ENCODE measurements around the gene CGA. TPM values are rescaled to one million over a fixed set of nuclear protein-coding genes. Genes with fewer than 3 reads are reported as not detected.
"Not testable (repeated sequence)": the region's sequence is repeated elsewhere in the genome, so short reads cannot be mapped to it uniquely, and the experiment has no call there.

CGA gene
- total RNA-seq, result not detected

DNA sequence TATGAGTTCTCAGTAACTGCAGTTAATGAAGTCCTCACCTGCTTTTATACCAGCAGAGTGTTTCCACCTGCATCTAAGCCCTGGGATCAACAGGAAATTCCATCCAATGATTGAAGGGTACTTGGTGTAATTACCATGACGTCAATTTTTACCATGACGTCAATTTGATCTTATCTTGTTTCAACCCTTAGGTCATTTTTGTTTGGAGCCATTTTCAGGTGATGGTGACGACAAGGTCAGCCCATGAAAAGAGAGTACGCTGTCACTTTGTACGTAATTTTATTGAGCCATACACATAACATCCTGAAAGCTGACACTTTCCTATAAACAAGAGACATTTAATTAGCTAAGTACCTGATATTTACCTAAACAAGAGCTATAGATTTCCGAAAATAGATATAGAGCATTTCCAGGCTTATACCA, at the start of gene CGA:
CGA (minus strand) TSS at position 20 of the 423 bp plus-strand sequence. CDS start 6,906 bp downstream, outside the sequence.
- Mint-ChIP-seq H3K4me3 (no peak within 1 kb of the TSS), H3K27ac (no peak within 1 kb of the TSS), H3K9me3 (no peaks in the 10 kb centered on the region), H3K27me3 (peaks cover 24% of the 10 kb centered on the region), H3K4me1 (peaks cover 3% of the 10 kb centered on the region), H3K36me3 (no peaks in the 10 kb centered on the region)
- DNase-seq, result no peak

DNA sequence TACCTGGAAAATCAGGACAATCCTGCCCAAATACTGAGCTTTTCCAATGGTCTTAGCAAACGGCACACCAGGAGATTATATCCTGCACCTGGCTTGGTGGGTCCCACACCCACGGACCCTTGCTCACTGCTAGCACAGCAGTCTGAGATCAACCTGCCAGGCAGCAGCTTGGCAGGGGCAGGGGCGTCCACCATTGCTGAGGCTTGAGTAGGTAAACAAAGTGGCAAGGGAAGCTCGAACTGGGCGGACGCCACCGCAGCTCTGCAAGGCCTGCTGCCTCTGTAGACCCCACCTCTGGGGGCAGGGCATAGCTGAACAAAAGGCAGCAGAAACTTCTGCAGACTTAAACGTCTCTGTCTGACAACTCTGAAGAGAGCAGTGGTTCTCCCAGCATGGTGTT, 45.0 kb upstream of the CGA start:
- H3K4me1 Mint-ChIP-seq, H3K36me3 Mint-ChIP-seq, H3K27ac Mint-ChIP-seq, H3K4me3 Mint-ChIP-seq, H3K9me3 Mint-ChIP-seq, DNase-seq: not testable (repeated sequence)
- peaks cover 30% of the 10 kb centered on the region for H3K27me3 Mint-ChIP-seq

DNA sequence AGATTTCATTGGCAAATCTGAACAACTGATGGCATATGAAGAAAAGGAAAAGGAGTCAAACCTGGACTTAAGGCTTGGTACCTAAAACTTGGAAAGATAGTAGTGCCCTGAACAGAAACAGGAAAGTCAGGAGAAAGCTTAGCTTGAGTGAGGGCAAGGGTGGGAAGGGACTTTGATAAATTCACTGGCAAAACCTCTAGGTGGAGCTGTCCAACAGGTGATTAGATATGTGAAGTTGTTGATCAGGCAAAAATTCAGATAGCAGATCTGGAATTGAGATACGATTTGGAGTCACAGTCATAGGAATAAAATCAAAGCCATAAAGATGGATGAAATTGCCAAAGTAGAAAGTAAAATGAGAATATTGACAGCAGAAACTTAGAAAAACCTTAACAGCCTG, 44.3 kb upstream of the CGA start:
- Mint-ChIP-seq H3K36me3 (no peaks in the 10 kb centered on the region), H3K4me3 (no peak overlapping the region), H3K27ac (no peak overlapping the region), H3K4me1 (peaks cover 2% of the 10 kb centered on the region), H3K9me3 (no peaks in the 10 kb centered on the region), H3K27me3 (peaks cover 27% of the 10 kb centered on the region)
- DNase-seq, result no peak

DNA sequence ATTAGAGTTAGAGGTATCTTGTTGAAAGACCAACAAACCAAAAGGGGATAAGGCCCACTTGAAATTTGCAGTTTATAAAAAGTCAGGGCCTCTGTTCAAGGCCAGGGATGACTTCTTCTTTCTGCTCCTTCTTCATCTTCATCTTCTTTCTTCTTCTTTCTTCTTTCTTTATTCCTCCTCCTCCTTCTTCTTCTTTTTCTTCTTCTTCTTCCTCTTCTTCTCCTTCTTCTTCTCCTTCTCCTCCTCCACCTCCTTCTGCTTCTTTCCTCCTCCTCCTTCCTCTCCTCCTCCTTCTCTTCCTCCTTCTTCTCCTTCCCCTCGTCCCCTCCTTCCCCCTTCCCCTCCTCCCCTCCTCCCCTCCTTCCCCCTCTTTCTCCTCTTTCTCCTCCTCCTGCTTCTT, 42.1 kb upstream of the CGA start:
- DNase-seq, result no peak
- H3K9me3 Mint-ChIP-seq, result no peaks in the 10 kb centered on the region
- H3K4me3 Mint-ChIP-seq, result no peak overlapping the region
- H3K27ac Mint-ChIP-seq, result no peak overlapping the region
- peaks cover 2% of the 10 kb centered on the region for H3K4me1 Mint-ChIP-seq
- H3K27me3 Mint-ChIP-seq, result peaks cover 18% of the 10 kb centered on the region
- no peaks in the 10 kb centered on the region for H3K36me3 Mint-ChIP-seq

DNA sequence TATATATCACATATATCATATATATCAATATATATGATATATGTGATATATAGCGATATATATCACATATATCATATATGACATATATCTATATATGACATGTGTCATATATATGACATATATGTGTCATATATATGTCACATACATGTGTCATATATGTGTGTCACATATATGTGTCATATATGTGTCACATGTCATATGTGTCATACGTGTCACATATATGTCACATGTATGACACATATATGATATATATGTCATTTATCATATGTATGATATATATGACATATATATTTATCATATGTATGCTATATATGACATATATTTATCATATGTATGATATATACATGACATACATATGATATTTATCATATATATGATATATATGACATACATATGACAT, 32.8 kb upstream of the CGA start:
- Mint-ChIP-seq H3K9me3 (no peaks in the 10 kb centered on the region), H3K4me1 (no peaks in the 10 kb centered on the region), H3K36me3 (no peaks in the 10 kb centered on the region), H3K27ac (no peak overlapping the region), H3K4me3 (no peak overlapping the region), H3K27me3 (peaks cover 22% of the 10 kb centered on the region)
- DNase-seq, result no peak

DNA sequence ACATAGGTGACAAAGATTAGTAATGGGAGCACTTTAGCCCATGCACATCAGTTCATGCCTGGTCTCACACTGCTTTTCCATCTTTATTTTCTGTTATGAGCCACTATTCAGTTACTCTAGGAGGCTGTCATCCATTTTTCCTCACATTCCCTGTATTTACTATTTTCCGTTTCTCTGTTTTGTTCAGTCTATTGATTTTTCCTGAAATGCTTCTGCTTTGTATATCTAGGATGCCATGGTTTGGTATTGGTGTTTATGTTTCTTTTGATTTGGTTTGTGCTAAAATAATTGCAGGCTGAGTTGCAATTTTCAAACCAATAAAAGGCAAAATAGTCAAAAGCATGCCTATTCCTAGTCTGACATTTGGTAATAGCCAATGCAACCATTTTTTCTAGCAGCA, 31.6 kb upstream of the CGA start:
- H3K27ac Mint-ChIP-seq, result no peak overlapping the region
- H3K4me1 Mint-ChIP-seq, result no peaks in the 10 kb centered on the region
- H3K4me3 Mint-ChIP-seq, result no peak overlapping the region
- no peaks in the 10 kb centered on the region for H3K9me3 Mint-ChIP-seq
- no peaks in the 10 kb centered on the region for H3K36me3 Mint-ChIP-seq
- DNase-seq, result no peak
- peaks cover 31% of the 10 kb centered on the region for H3K27me3 Mint-ChIP-seq

DNA sequence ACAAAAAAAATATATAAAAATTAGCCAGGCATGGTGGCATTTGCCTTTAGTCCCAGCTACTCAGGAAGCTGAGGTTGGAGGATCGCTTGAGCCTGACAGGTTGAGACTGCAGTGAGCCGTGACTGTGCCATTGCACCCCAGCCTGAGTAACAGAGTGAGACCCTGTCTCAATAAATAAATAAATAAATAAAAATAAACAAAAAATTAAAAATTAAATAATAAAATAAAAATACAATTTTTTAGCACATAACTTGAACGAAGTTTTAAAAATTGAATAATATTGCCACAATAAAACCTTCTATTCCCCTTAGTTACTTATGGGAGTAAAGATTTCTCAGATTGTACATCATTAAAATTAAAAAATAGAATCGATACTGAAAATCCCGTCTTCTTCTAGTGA, 29.2 kb upstream of the CGA start:
- no peak for DNase-seq
- Mint-ChIP-seq H3K9me3 (no peaks in the 10 kb centered on the region), H3K27ac (no peak overlapping the region), H3K36me3 (no peaks in the 10 kb centered on the region), H3K4me3 (no peak overlapping the region), H3K27me3 (peaks cover 39% of the 10 kb centered on the region), H3K4me1 (no peaks in the 10 kb centered on the region)

DNA sequence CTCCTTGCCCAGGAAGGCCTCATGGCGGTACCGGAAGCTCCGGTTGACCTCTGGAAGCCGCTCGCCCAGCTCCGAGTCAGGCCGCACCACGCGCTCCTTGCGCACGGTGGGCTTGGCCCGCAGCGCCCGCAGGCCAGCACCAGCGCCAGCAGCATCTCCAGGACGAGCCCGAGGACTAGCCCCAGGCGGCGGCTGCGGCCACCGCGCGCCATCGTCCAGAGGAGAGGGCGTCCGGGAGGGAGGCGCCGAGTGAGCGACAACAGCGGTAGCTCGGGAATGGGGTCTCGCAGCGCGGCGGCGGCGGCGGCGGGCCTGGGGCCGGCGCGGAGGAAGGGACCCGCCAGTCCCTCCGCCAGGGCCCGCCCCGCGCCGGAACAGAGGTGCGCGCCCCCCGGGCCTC, 27.6 kb upstream of the CGA start:
- Mint-ChIP-seq H3K27ac (no peak overlapping the region), H3K36me3 (no peaks in the 10 kb centered on the region), H3K4me1 (no peaks in the 10 kb centered on the region), H3K9me3 (no peaks in the 10 kb centered on the region), H3K27me3 (peaks cover 39% of the 10 kb centered on the region), H3K4me3 (no peak overlapping the region)
- DNase-seq, result no peak

DNA sequence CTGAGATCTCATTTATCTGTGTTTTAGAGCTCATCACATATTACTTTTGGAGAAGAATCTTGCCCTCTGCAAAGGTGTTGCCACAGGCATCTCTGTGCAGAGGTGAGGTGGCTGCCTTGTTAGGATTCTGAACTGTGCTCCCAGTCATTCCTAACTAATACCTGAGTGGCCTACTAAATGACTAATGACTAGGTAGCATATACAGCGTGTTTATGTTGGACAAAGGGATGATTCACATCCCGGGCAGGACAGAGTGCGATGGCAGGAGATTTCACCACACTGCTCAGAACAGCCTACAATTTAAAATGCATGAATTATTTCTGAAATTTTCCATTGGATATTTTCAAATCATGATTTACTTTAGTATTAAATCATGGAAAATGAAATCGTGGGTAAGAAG, 23.1 kb upstream of the CGA start:
- DNase-seq, result no peak
- no peak overlapping the region for H3K27ac Mint-ChIP-seq
- no peak overlapping the region for H3K4me3 Mint-ChIP-seq
- peaks cover 20% of the 10 kb centered on the region for H3K27me3 Mint-ChIP-seq
- H3K4me1 Mint-ChIP-seq, result no peaks in the 10 kb centered on the region
- H3K9me3 Mint-ChIP-seq, result no peaks in the 10 kb centered on the region
- no peaks in the 10 kb centered on the region for H3K36me3 Mint-ChIP-seq

DNA sequence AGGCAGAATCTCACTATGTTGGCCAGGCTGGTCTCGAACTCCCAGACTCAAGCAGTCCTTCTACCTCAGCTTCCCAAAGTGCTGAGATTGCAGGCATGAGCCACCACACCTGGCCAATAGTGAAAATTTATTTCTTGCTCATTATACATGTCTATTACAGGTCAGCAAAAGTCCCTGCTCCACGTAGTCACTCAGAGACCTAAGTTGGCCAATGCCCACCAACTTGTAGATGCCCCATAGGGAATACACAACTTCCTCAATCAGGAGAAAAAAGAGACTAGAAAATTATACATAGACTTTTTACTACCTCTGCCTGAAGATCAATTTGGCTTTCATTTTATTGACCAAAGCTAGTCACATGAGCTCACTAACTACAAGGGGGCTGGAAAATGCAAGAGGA, 22.0 kb upstream of the CGA start:
- H3K4me1 Mint-ChIP-seq, result no peaks in the 10 kb centered on the region
- H3K9me3 Mint-ChIP-seq, result no peaks in the 10 kb centered on the region
- H3K27ac Mint-ChIP-seq, result no peak overlapping the region
- no peak for DNase-seq
- no peak overlapping the region for H3K4me3 Mint-ChIP-seq
- no peaks in the 10 kb centered on the region for H3K36me3 Mint-ChIP-seq
- peaks cover 15% of the 10 kb centered on the region for H3K27me3 Mint-ChIP-seq

DNA sequence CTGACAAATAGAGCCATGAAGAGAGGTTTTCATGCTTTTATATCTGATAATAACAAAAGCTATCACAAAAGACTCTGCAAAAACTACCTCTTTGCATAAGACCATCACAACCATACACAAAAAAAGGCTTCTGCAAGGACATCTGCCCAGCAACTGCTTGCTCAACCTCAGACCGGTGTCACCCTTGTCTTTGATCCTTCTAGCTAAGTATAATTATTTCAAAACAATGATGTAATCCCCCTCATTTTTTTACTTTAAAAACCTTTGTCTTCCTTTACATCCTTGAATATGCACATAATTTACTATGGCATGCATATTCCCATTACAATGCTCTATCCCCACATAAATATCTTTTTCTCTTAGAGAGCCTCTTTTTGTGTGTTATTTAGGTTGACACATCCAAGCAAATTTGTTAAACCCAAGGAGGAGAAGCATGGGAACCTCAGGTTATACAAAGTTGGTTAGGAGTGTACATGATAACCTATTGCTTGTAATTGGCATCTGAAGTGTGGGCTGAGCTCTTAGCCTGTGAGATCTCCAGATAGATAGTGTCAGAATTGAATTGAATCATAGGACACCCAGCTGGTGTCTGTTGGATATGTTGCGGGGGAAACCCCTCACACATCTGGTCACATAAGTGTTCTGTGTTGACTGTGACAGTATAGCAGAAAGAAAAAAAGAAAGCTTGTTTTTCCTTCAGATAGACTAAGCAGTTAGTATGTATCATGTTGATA, 20.7 kb upstream of the CGA start:
- H3K4me1 Mint-ChIP-seq, result no peaks in the 10 kb centered on the region
- H3K9me3 Mint-ChIP-seq, result no peaks in the 10 kb centered on the region
- no peak overlapping the region for H3K4me3 Mint-ChIP-seq
- H3K27ac Mint-ChIP-seq, result no peak overlapping the region
- DNase-seq, result no peak
- H3K36me3 Mint-ChIP-seq, result no peaks in the 10 kb centered on the region
- H3K27me3 Mint-ChIP-seq, result peaks cover 11% of the 10 kb centered on the region

DNA sequence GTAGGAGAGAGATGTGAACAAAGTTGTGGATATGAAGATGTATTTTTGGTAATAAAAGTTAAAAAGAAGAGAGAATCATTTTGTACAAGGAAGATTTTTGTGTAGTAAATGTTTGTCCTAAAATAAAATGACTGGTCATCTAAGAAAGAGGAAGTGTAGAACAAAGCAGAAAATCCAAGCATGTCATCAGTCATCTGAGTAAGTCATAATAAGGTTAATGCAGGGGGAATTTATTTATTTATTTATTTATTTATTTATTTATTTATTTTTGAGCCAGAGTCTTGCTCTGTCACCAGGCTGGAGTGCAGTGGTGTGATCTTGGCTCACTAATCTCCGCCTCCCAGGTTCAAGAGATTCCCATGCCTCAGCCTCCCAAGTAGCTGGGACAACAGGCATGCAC, 15.7 kb upstream of the CGA start:
- no peak overlapping the region for H3K27ac Mint-ChIP-seq
- peaks cover 8% of the 10 kb centered on the region for H3K27me3 Mint-ChIP-seq
- H3K4me3 Mint-ChIP-seq, result no peak overlapping the region
- DNase-seq, result no peak
- H3K9me3 Mint-ChIP-seq, result no peaks in the 10 kb centered on the region
- no peaks in the 10 kb centered on the region for H3K36me3 Mint-ChIP-seq
- no peaks in the 10 kb centered on the region for H3K4me1 Mint-ChIP-seq

DNA sequence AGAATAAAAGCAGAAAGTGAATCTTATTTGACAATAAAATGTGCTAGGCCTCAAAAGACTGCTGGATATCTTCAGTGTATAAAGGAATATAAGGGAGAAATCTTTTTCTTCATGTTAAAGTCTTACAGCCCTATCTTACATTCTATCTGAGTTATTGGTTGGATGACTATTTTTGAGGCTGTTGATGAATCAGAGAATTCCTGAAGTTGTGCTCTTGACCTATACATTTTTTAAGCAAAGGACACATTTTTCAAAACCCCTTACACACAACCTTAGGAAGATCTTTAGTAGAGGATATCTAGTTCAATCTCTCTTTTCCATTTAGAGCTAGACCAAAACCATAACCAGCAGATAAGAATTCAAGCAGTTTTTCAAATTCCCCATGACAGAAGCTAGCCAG, 10.9 kb upstream of the CGA start:
- Mint-ChIP-seq H3K4me1 (no peaks in the 10 kb centered on the region), H3K4me3 (no peak overlapping the region), H3K27me3 (peaks cover 5% of the 10 kb centered on the region), H3K27ac (no peak overlapping the region), H3K36me3 (no peaks in the 10 kb centered on the region), H3K9me3 (no peaks in the 10 kb centered on the region)
- DNase-seq, result no peak

DNA sequence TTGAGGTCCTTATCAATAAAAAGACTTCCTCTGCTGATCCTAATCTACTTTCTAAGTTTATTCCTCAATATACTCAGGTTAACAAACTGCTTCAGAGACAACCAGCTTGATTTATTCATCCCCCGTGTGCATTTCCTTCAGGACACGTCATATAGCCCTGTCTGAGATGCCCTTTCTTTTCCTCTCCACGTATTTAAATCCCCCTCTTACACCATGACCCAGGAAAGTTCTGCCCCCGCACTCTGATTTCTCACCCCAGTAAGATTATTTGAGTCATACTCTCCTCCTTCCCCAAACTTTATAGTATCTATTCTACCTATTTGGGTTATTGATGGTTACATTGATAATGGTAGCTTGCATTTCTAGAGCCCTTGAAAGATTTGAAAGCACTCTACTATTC, 9.8 kb upstream of the CGA start:
- DNase-seq, result no peak
- no peaks in the 10 kb centered on the region for H3K36me3 Mint-ChIP-seq
- H3K9me3 Mint-ChIP-seq, result no peaks in the 10 kb centered on the region
- H3K4me1 Mint-ChIP-seq, result no peaks in the 10 kb centered on the region
- H3K4me3 Mint-ChIP-seq, result no peak overlapping the region
- no peak overlapping the region for H3K27ac Mint-ChIP-seq
- H3K27me3 Mint-ChIP-seq, result no peaks in the 10 kb centered on the region

DNA sequence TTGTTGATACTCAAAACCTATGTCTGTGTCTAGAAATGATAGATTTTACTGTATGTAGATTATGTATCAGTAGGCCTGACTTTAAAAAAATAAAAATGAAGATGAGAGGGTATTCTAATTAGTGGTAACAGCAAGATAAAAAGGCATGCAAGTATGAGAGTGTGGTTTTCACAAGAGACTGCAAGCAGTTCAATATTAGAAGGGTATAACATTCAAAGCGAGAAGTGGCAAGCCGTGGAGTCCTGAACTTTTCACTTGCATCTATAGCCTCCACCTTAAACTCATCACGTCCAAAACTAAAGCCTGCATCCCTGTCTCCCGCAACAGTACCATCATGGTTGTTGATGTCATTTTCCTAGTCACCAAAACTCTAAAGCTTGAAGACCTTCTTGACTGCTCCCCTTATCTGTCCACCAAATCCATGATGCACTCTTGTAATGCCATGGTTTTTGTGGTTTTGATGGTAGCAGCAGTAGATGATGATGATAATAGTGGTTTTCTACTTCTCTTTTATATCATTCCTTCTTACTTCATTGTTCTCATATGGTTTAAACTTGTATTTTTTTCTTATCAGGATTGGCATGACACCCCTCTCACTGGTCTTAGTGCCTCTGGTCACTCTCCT, 9.2 kb upstream of the CGA start:
- DNase-seq, result no peak
- Mint-ChIP-seq H3K27ac (no peak overlapping the region), H3K9me3 (no peaks in the 10 kb centered on the region), H3K36me3 (no peaks in the 10 kb centered on the region), H3K4me1 (no peaks in the 10 kb centered on the region), H3K4me3 (no peak overlapping the region), H3K27me3 (peaks cover 3% of the 10 kb centered on the region)

DNA sequence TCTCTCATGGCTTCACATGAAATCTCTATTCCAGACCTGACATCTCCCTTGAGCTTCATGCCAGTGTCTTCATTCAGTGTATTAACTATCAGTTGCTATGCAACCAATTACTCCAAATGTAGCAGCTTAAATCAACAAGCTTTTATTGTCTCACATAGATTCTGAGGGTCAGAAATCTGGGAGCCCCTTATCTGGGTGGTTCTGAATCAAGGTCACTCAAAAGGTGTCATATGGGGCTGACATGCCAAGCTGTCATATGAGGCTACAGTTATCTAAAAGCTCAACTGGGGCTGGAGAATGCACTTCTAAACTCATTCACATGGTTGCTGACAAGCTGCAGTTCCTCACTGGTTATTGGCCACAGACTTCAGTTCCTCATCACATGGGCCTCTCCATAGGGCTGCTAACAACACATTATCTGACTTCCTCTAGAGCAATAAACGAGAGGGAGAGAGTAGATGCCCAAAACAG, 7.3 kb upstream of the CGA start:
- H3K36me3 Mint-ChIP-seq, result no peaks in the 10 kb centered on the region
- no peak for DNase-seq
- no peaks in the 10 kb centered on the region for H3K4me1 Mint-ChIP-seq
- no peaks in the 10 kb centered on the region for H3K9me3 Mint-ChIP-seq
- no peak overlapping the region for H3K27ac Mint-ChIP-seq
- no peak overlapping the region for H3K4me3 Mint-ChIP-seq
- H3K27me3 Mint-ChIP-seq, result peaks cover 8% of the 10 kb centered on the region
